Activated B cell treated with CpG ODN at 0.5 μM for 24 hours (primary cell): Measurements from ENCODE around the gene RNF220. TPM values are rescaled to one million over a fixed set of nuclear protein-coding genes. Genes with fewer than 3 reads are reported as not detected.

Source experiments
- ATAC-seq: fragments of 200-7000 bp; cut with Tn5 transposase; one replicate; pipeline ENCODE4 v1.10.0; 2021; ENCODE audit warnings: low read depth, mild to moderate bottlenecking, moderate library complexity
- CTCF ChIA-PET: fragments of 350-600 bp; sonication (Branson Sonifier 250); formaldehyde crosslinking; loops from one replicate; lab custom pipeline; 2021; ENCODE audit warnings: antibody characterized with exemption; lab: Charles Lee
- POLR2A ChIA-PET: fragments of 350-600 bp; sonication (Branson Sonifier 250); formaldehyde crosslinking; loops from one replicate; lab custom pipeline; 2021; ENCODE audit warnings: antibody characterized with exemption; lab: Charles Lee
- DNase-seq: peaks from one replicate; pipeline ENCODE4 v3.0.0; 2022
- H3K27ac Mint-ChIP-seq: one replicate; pipeline ENCODE4 v1.8.0; 2020; ENCODE audit warnings: mixed read lengths
- H3K27me3 Mint-ChIP-seq: one replicate; pipeline ENCODE4 v1.8.0; 2021; ENCODE audit warnings: mixed read lengths
- H3K36me3 Mint-ChIP-seq: one replicate; pipeline ENCODE4 v1.8.0; 2021; ENCODE audit warnings: low read depth, mixed read lengths
- H3K4me1 Mint-ChIP-seq: one replicate; pipeline ENCODE4 v1.8.0; 2021; ENCODE audit warnings: mixed read lengths
- H3K4me3 Mint-ChIP-seq: one replicate; pipeline ENCODE4 v1.8.0; 2020; ENCODE audit warnings: mild to moderate bottlenecking, mixed read lengths
- H3K9me3 Mint-ChIP-seq: one replicate; pipeline ENCODE4 v1.8.0; 2020; ENCODE audit warnings: mixed read lengths
- CTCF ChIP-seq: fragments of 200-600 bp; IDR thresholded peaks from one replicate; pipeline ENCODE4 v1.8.0; 2022; ENCODE audit warnings: antibody characterized with exemption, mild to moderate bottlenecking
- intact Hi-C: fragments of 100-400 bp; cut with micrococcal nuclease; formaldehyde crosslinking; loops from one replicate; pipeline ENCODE4 v1.15.1; 2024
- total RNA-seq: library from RNA; stranded (reverse); gene quantifications from 2 replicates; pipeline ENCODE4 v1.2.3, GENCODE V29; 2022

Gene RNF220
- total RNA-seq, 1 donor from 2014 or later = 103 TPM

GRCh38 chr1:44672961-44673674 is 268.1 kb downstream of the RNF220 start:
- Mint-ChIP-seq H3K27me3 (no peaks in the 10 kb centered on the region), H3K27ac (peak overlapping the region; percentile 93), H3K9me3 (no peaks in the 10 kb centered on the region), H3K4me3 (peak overlapping the region; percentile 87), H3K36me3 (peaks cover 5% of the 10 kb centered on the region), H3K4me1 (peaks cover 32% of the 10 kb centered on the region)
- intact Hi-C loops = loop anchor here (5.0 kb wide), 2 partner anchors 966 to 1079 kb away; partner anchors contain the start of genes IPP and ST3GAL3
- DNase-seq (no peak), ATAC-seq (no peak)
- no peak for TF ChIP-seq CTCF
- ChIA-PET CTCF (interaction anchor here (1.1 to 3.3 kb wide), 4 partner anchors 20 to 39 kb away, joined by 3 to 11 read pairs (median 8); no protein-coding TSS in a partner anchor), POLR2A (interaction anchor here (1.0 to 5.5 kb wide), 12 partner anchors 11 to 848 kb away, joined by 3 to 89 read pairs (median 11); partner anchors contain the start of genes EIF2B3, PRDX1, RNU5D-1 and RPS8)

GRCh38 chr1:44673675-44674112 is 268.6 kb downstream of the RNF220 start:
- DNase-seq = no peak
- peaks cover 5% of the 10 kb centered on the region for H3K36me3 Mint-ChIP-seq
- H3K27ac Mint-ChIP-seq = peak overlapping the region; percentile 93
- no peak for TF ChIP-seq CTCF
- ChIA-PET POLR2A (interaction anchor here (0.7 to 5.5 kb wide), 25 partner anchors 9 to 1024 kb away, joined by 3 to 89 read pairs (median 6); partner anchors contain the start of genes DMAP1, DPH2, EIF2B3 and HECTD3), CTCF (interaction anchor here (0.7 to 3.3 kb wide), 4 partner anchors 21 to 57 kb away, joined by 3 to 11 read pairs (median 8); partner anchors contain the start of gene RNU5D-1)
- intact Hi-C loops = loop anchor here (1.0 to 5.0 kb wide), 11 partner anchors 25 to 1079 kb away; partner anchors contain the start of genes DMAP1, GPBP1L1, IPP and KIF2C
- no peaks in the 10 kb centered on the region for H3K9me3 Mint-ChIP-seq
- no peaks in the 10 kb centered on the region for H3K27me3 Mint-ChIP-seq
- peak overlapping the region; percentile 87 for H3K4me3 Mint-ChIP-seq
- no peak for ATAC-seq
- peaks cover 32% of the 10 kb centered on the region for H3K4me1 Mint-ChIP-seq

GRCh38 chr1:44674113-44675000 is 269.3 kb downstream of the RNF220 start, which contains the start of the genes ARMH1 and TMEM53:
ARMH1 (plus strand) TSS chr1:44674714; CDS start chr1:44689698, 14,984 bp downstream.
TMEM53 (minus strand) TSS chr1:44674481; CDS start chr1:44674391, 90 bp downstream.
- ATAC-seq (peak; percentile 90), DNase-seq (peak; percentile 98)
- Mint-ChIP-seq H3K27me3 (no peaks in the 10 kb centered on the region), H3K4me1 (peaks cover 32% of the 10 kb centered on the region), H3K27ac (peak within 1 kb of the TSS; percentile 93), H3K9me3 (no peaks in the 10 kb centered on the region), H3K4me3 (peak within 1 kb of the TSS; percentile 87), H3K36me3 (peaks cover 5% of the 10 kb centered on the region)
- ChIA-PET POLR2A (interaction anchor here (0.6 to 5.5 kb wide), 28 partner anchors 9 to 1138 kb away, joined by 3 to 89 read pairs (median 5); partner anchors contain the start of genes BTBD19, DMAP1, DPH2 and EIF2B3), CTCF (interaction anchor here (0.7 to 3.3 kb wide), 7 partner anchors 9 to 56 kb away, joined by 3 to 11 read pairs (median 3); partner anchors contain the start of gene RNU5D-1)
- TF ChIP-seq CTCF = no peak
- intact Hi-C loops = loop anchor here (1.0 to 5.0 kb wide), 11 partner anchors 24 to 1078 kb away; partner anchors contain the start of genes DMAP1, GPBP1L1, IPP and KIF2C

- no peak for DNase-seq
- no peak for ATAC-seq
- ChIA-PET POLR2A (interaction anchor here (0.7 to 5.5 kb wide), 9 partner anchors 10 to 144 kb away, joined by 3 to 89 read pairs (median 21); partner anchors contain the start of genes BTBD19 and RNU5D-1), CTCF (interaction anchor here (0.7 to 3.3 kb wide), 6 partner anchors 10 to 46 kb away, joined by 3 to 11 read pairs (median 3); no protein-coding TSS in a partner anchor)
- no peak for TF ChIP-seq CTCF
- H3K27ac Mint-ChIP-seq = peak overlapping the region; percentile 93
- H3K9me3 Mint-ChIP-seq = no peaks in the 10 kb centered on the region
- peaks cover 32% of the 10 kb centered on the region for H3K4me1 Mint-ChIP-seq
- H3K36me3 Mint-ChIP-seq = peaks cover 4% of the 10 kb centered on the region
- H3K27me3 Mint-ChIP-seq = no peaks in the 10 kb centered on the region
- peak overlapping the region; percentile 87 for H3K4me3 Mint-ChIP-seq
- intact Hi-C loops = loop anchor here (2.0 kb wide), 2 partner anchors 56 to 64 kb away; partner anchors contain the start of genes KIF2C and RNU5D-1
These were observed 270.1 kb downstream of the RNF220 start for GRCh38 chr1:44675186-44675585.
